GM21367 (cell line): ENCODE measurements around the gene MB21D2.
"Not testable (repeated sequence)": the region's sequence is repeated elsewhere in the genome, so short reads cannot be mapped to it uniquely, and the experiment has no call there.

Experiments
- ATAC-seq: cut with Tn5 transposase; IDR thresholded peaks from one replicate; pipeline ENCODE4 v1.9.1; 2021; ENCODE audit not compliant: unreplicated experiment

MB21D2 gene

GRCh38 chr3:192812743-192813383, 104.8 kb downstream of the MB21D2 start:
- no peak for ATAC-seq

- ATAC-seq, result no peak
Measured at GRCh38 chr3:192805711-192806110, 111.9 kb downstream of the MB21D2 start.

- ATAC-seq, result no peak
Measured at GRCh38 chr3:192804502-192804901, 113.2 kb downstream of the MB21D2 start.

GRCh38 chr3:192802957-192803899, 114.4 kb downstream of the MB21D2 start:
- peak; percentile 70 for ATAC-seq

GRCh38 chr3:192801985-192802384, 115.7 kb downstream of the MB21D2 start:
- no peak for ATAC-seq

GRCh38 chr3:192799721-192800120, 117.9 kb downstream of the MB21D2 start:
- no peak for ATAC-seq

DNA sequence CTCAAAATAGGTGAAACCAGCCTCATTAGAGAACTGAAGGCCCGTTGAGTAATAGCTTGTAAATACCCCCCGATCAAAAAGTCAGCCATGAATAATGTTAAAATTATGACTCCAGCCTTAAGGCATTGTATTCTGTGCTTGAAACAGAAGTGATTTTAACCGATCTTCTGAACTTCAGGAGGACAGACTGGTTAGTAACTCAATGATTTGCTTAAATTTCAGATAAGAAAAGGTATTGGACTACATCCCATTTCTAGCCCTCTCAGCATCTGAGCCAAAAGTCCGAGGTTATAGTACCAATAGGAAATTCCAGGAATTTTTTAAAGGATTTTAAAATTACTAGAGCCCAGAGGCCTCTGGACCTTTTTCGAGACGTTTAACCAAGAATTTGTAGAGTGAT, 122.6 kb downstream of the MB21D2 start:
- ATAC-seq, result no peak

- ATAC-seq, result no peak
Measured at GRCh38 chr3:192794216-192794615, 123.4 kb downstream of the MB21D2 start.

- ATAC-seq, result not testable (repeated sequence)
Measured at GRCh38 chr3:192788816-192789515, 128.7 kb downstream of the MB21D2 start.

DNA sequence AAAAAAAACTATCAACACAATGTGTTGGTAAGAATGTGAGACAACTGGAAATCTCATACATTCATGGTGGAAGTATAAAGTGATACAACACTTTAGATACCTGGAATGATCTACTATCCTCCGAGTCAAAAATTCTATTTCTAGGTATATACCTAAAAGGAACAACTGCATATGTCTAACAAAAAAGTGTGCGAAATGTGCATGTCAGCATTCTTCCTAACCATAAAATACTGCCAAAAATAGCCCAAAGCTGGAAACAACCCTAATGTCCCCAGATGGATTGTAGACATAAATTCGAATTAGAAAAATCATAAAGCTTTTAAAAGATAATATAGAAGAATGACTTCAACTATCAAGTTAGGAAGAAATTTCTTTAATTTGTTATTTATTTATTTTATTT, 139.1 kb downstream of the MB21D2 start:
- no peak for ATAC-seq

GRCh38 chr3:192774341-192774740, 143.3 kb downstream of the MB21D2 start:
- not testable (repeated sequence) for ATAC-seq

DNA sequence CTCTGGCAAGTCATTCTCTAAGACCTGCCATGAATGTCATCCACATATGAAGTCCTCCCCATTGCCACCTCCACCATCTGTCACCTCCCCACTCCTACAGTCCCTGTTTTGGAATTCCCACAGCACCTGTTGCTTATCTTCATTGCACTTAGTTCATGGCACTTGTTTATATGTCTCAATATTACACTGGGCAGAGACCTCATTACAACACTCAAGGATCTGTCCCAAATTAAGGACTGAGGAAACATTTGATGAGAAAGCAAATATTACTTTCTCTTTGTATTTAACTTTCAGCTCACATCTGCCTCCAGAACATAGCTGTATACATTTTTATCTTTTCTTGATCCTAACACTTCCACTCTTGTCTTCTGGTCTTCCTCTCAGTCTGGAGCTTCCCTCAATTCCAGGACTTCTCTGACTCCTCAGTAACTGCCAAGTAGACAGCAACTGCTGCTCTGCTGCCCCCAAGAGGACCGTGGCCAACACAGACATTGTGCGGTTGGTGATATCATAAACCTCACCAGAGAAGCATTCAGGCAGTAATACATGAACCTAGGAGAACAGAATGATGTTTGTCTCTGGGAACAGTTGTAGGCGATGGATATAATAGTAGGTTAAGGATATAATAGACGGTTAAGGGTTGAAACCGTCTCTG, 145.3 kb downstream of the MB21D2 start:
- ATAC-seq, result no peak

GRCh38 chr3:192758654-192759053, 159.0 kb downstream of the MB21D2 start:
- ATAC-seq, result no peak

DNA sequence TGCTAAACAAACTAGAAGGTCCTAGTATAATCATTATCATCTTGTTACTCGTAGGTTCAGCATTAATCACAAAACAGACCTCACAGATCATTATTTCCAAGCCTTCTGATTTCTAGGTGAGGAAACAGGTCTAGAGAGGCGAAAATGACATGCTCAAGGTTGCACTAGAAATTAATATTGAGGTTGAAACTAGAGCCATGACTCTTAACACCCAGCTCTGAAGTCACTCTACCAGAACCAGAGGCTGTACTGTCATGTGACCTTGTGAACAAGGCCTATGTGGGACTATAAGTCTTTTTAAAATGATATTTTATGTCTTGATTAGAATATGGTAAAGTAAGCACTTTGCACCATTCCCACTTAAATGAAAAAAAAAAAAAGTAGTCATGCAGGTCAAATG, 166.5 kb downstream of the MB21D2 start:
- no peak for ATAC-seq

DNA sequence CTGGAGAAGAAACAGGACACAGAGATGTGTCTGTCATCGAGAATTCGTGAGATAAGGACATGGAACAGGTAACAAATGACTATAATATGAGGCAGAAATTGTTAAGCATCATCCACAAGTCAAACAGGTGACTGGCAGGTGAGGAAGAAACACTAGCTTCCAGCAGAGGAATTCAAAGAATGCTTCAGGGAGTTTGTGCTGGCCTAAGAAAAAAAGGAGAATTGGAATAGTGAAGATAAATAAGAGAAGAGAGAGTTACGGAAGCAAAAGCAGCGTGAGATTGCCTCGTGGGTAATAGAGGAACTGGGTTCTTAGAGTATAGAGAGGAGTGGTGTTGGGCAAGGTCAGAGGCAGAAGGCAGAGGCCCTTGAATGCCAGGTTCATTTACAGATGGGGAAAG, 167.5 kb downstream of the MB21D2 start:
- ATAC-seq, result no peak

DNA sequence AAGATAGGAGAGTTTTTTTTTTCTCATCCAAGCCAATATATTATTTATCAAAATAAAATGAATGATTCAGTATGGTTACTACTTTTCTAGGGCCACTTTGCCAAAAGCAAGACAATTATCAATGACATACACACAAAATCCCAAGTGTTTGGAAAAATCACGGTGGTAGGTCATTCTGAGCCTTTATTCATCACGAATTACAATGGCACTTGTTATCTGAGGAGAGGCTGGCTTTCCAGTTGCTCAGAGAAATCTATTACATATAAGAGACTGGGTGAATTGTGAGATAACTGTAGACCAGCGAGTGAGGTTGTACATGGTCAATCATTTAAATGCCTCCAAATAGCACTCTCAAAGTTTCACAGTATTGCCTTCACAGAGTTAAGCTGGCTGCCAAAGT, 169.9 kb downstream of the MB21D2 start:
- ATAC-seq, result no peak

DNA sequence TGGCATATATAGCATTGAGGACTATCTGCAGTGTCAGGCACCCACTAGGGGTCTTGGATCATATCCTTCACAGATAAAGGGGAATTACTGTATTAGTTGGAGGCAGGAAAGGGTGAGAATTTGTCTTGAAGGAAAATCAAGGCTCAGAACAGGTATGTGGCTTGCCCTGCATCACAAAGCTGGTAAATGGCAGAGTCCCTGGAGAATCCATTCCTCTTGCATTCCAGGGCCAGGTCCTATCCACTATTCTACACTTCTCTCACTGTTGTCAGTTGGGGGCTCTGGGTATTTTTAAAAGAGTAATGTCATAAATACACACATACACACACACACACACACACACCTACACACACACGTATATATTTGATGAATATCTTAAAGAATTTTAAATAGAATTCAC, 170.5 kb downstream of the MB21D2 start:
- ATAC-seq, result no peak
